HG02610 (cell line): ENCODE data around the gene SRGAP3.

Experiments used
- ATAC-seq: cut with Tn5 transposase; IDR thresholded peaks from one replicate; pipeline ENCODE4 v1.9.1; 2021; ENCODE audit warnings: mild to moderate bottlenecking, moderate library complexity; ENCODE audit not compliant: unreplicated experiment

Gene SRGAP3

GRCh38 chr3:8979262-8979661, 270.2 kb downstream of the SRGAP3 start:
- no peak for ATAC-seq

- ATAC-seq = no peak
These were observed 270.9 kb downstream of the SRGAP3 start for GRCh38 chr3:8978551-8978950.

- no peak for ATAC-seq
These were observed 272.8 kb downstream of the SRGAP3 start for GRCh38 chr3:8976540-8977182.

- no peak for ATAC-seq
These were observed 274.1 kb downstream of the SRGAP3 start for GRCh38 chr3:8975081-8976020.

- no peak for ATAC-seq
These were observed 275.0 kb downstream of the SRGAP3 start for GRCh38 chr3:8974458-8974857.

GRCh38 chr3:8972639-8973038, 276.8 kb downstream of the SRGAP3 start:
- no peak for ATAC-seq

GRCh38 chr3:8970971-8971589, 278.4 kb downstream of the SRGAP3 start:
- ATAC-seq = no peak

GRCh38 chr3:8969241-8969640, 280.2 kb downstream of the SRGAP3 start:
- no peak for ATAC-seq

GRCh38 chr3:8968375-8968882, 281.0 kb downstream of the SRGAP3 start:
- ATAC-seq = no peak

GRCh38 chr3:8967553-8967952, 281.9 kb downstream of the SRGAP3 start:
- ATAC-seq = no peak

GRCh38 chr3:8966820-8967348, 282.6 kb downstream of the SRGAP3 start:
- no peak for ATAC-seq

- no peak for ATAC-seq
These were observed 283.2 kb downstream of the SRGAP3 start for GRCh38 chr3:8966150-8966819.

- ATAC-seq = no peak
These were observed 284.7 kb downstream of the SRGAP3 start for GRCh38 chr3:8964436-8965370.

GRCh38 chr3:8963137-8963853, 286.2 kb downstream of the SRGAP3 start, which contains the start of gene RAD18:
TSS of gene RAD18 (minus strand) at chr3:8963472. CDS start at chr3:8963385, 87 bp downstream.
- ATAC-seq = peak; percentile 86

GRCh38 chr3:8962226-8962861, 287.1 kb downstream of the SRGAP3 start:
- ATAC-seq = no peak

GRCh38 chr3:8959668-8960067, 289.8 kb downstream of the SRGAP3 start:
- ATAC-seq = no peak

GRCh38 chr3:8954938-8955763, 294.3 kb downstream of the SRGAP3 start:
- ATAC-seq = peak; percentile 89
